Hepatocyte (in vitro differentiated cells): ENCODE results near the gene ANXA1. TPM values are rescaled to one million over a fixed set of nuclear protein-coding genes. Genes with fewer than 3 reads are reported as not detected.

Source experiments
- DNase-seq: peaks from one replicate; pipeline ENCODE4 v3.0.0-alpha.2; 2016; ENCODE audit warnings: low spot score
- H2AFZ ChIP-seq: fragments of 200-600 bp; sonication (generic); 2 replicates; pipeline ENCODE4 v1.6.0; 2016; ENCODE audit warnings: antibody characterized with exemption, mild to moderate bottlenecking
- H3K27ac ChIP-seq: fragments of 200-600 bp; sonication (generic); 2 replicates; pipeline ENCODE4 v1.5.1; 2016; ENCODE audit warnings: mild to moderate bottlenecking
- H3K27me3 ChIP-seq: fragments of 200-600 bp; sonication (generic); 2 replicates; pipeline ENCODE4 v1.6.1; 2016
- H3K36me3 ChIP-seq: fragments of 200-600 bp; sonication (generic); replicated peaks from 2 replicates; pipeline ENCODE4 v1.5.1; 2016; ENCODE audit warnings: low read depth; ENCODE audit not compliant: insufficient read depth
- H3K4me1 ChIP-seq: fragments of 200-600 bp; sonication (generic); 2 replicates; pipeline ENCODE4 v1.5.1; 2016; ENCODE audit warnings: mild to moderate bottlenecking, moderate library complexity; ENCODE audit not compliant: insufficient read depth
- H3K4me2 ChIP-seq: fragments of 200-600 bp; sonication (generic); 2 replicates; pipeline ENCODE4 v1.6.0; 2016
- H3K4me3 ChIP-seq: fragments of 200-600 bp; sonication (generic); 2 replicates; pipeline ENCODE4 v1.5.1; 2016; ENCODE audit warnings: mild to moderate bottlenecking
- H3K79me2 ChIP-seq: fragments of 200-600 bp; sonication (generic); 2 replicates; pipeline ENCODE4 v1.6.0; 2017; ENCODE audit warnings: mild to moderate bottlenecking
- H3K9me2 ChIP-seq: fragments of 200-600 bp; sonication (generic); replicated peaks from 2 replicates; pipeline ENCODE4 v1.6.0; 2017; ENCODE audit warnings: mild to moderate bottlenecking; ENCODE audit not compliant: insufficient read depth
- H3K9me3 ChIP-seq: fragments of 200-600 bp; sonication (generic); 2 replicates; pipeline ENCODE4 v1.5.1; 2016; ENCODE audit warnings: low read depth, mild to moderate bottlenecking
- H4K20me1 ChIP-seq: fragments of 200-600 bp; sonication (generic); 2 replicates; pipeline ENCODE4 v1.6.0; 2016; ENCODE audit warnings: mild to moderate bottlenecking; ENCODE audit not compliant: insufficient read depth, poor library complexity, severe bottlenecking
- CTCF ChIP-seq: fragments of 200-600 bp; sonication (generic); IDR thresholded peaks from 2 replicates; pipeline ENCODE4 v1.5.1; 2016; ENCODE audit warnings: antibody characterized with exemption, mild to moderate bottlenecking; ENCODE audit not compliant: poor library complexity
- EZH2 ChIP-seq: fragments of 200-600 bp; sonication (generic); IDR thresholded peaks from 2 replicates; pipeline ENCODE4 v1.6.1; 2016; ENCODE audit warnings: antibody characterized with exemption, mild to moderate bottlenecking, borderline replicate concordance
- EZH2phosphoT487 ChIP-seq: fragments of 200-600 bp; sonication (generic); IDR thresholded peaks from one replicate; pipeline ENCODE4 v1.6.1; 2018; ENCODE audit warnings: antibody characterized with exemption, mild to moderate bottlenecking, low read depth, moderate library complexity; ENCODE audit not compliant: unreplicated experiment, severe bottlenecking
- WGBS: methylation state at CpG from one replicate; pipeline ENCODE4 v1.1.6; 2016; ENCODE audit warnings: low lambda C conversion rate; ENCODE audit errors: missing lambda C conversion rate; 5-methylcytosine and 5-hydroxymethylcytosine counted together
- polyA plus RNA-seq: library from polyadenylated mRNA; unstranded; fragments of >200 nt; fragmentation: Nextera tagmentation; extraction: Ambion mirVana; gene quantifications from 2 replicates; pipeline ENCODE4 v1.2.1, GENCODE V29; 2016
- total RNA-seq: library from RNA; depleted of rRNA; stranded (reverse); fragments of >200 nt; gene quantifications from 2 replicates; pipeline ENCODE4 v1.2.3, GENCODE V29; 2014

ANXA1 gene
- total and polyA plus RNA-seq, 2 experiments from 2014 or later = 254 to 279 TPM

DNA sequence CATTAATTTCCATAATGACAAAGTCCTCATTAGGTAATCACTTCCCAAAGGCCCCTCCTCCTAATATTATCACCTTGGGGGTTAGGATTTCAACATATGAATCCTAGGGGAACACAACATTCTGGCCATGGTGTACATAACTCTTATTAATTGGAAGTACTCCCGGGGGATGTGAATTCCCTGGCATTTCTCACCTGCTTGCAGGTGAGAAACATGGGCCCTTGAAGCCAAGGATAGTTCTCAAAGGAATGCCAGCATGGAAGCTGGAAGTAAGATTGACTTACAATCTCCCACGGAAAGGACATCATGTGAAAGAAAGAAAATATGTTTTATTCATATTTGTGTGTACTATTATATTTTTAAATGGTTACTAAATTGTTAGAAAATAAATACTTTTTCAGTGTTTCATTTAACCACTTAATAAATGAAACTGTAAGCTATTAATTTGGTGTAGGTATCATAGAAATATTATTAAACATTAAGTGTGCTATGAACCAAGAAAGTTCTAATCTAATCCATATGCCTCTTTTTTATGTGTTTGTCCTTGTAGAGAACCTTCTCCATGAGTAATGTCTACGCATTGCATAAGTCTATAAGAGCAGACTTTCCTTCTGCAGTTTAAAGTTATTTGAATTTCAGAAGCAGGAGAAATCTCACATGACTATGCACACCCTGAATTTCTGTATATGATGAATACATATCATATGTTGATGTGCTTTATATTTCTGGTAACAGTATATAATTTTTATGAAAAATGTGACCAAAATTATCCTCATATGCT is 59.4 kb downstream of the ANXA1 start:
- TF ChIP-seq EZH2 (no peak), CTCF (no peak), EZH2phosphoT487 (no peak)

DNA sequence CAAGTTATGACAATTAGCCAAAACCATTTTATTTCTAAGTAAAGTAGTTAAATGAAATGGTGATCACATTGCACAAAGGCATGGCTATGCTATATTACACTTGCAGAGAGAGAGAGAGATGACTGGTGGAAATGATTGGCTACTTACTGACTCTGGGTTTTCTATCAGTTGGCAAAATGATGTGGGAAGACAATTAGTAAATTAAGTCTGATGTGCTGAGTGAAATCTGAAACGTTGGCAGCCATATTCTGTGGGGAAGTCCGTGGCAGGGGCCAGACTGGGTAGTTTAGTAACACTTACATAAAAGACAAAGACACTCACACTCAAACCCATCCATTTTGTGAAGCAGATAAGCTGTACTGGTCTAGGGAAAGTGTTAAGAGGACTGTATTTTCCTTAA is 61.6 kb downstream of the ANXA1 start:
- Histone ChIP-seq H3K79me2 (no peaks in the 10 kb centered on the region), H3K4me1 (no peaks in the 10 kb centered on the region), H3K36me3 (no peaks in the 10 kb centered on the region), H3K4me3 (no peak overlapping the region), H4K20me1 (no peaks in the 10 kb centered on the region), H3K27ac (no peak overlapping the region), H2AFZ (no peak overlapping the region), H3K9me2 (no peaks in the 10 kb centered on the region), H3K4me2 (no peak overlapping the region), H3K27me3 (no peaks in the 10 kb centered on the region), H3K9me3 (no peaks in the 10 kb centered on the region)
- TF ChIP-seq EZH2phosphoT487 (no peak), EZH2 (no peak), CTCF (no peak)
- no peak for DNase-seq
- 62% methylated on average over 2 of the region's 2 CpGs for WGBS

More for the DNA sequence above, 59.4 kb downstream of the ANXA1 start:
- Histone ChIP-seq H4K20me1 (no peaks in the 10 kb centered on the region), H3K9me3 (no peaks in the 10 kb centered on the region), H3K27me3 (no peaks in the 10 kb centered on the region), H3K79me2 (no peaks in the 10 kb centered on the region), H3K36me3 (no peaks in the 10 kb centered on the region), H3K4me3 (no peak overlapping the region), H3K4me1 (no peaks in the 10 kb centered on the region), H3K27ac (no peak overlapping the region), H3K9me2 (no peaks in the 10 kb centered on the region), H3K4me2 (no peak overlapping the region), H2AFZ (no peak overlapping the region)
- WGBS = 50% methylated on average over 3 of the region's 3 CpGs
- DNase-seq = no peak

DNA sequence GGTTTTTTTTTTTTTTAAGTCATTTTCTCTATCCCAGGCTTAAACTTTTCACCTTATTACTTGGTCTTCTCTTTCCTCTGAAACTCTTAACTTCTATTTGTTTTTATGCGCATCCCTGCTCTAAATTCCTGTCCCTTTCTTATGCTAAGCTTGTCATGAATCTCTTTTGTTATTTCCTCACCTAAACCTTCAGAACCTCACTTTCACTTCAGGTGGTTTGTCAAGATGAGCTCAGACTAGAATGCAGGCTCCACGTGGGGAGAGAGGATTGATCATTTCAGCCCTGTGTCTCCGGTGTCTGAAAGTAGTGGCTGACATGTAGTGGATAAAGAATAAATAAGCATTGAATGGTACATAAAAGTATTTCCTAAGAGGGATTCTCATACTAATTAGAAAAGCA is 63.6 kb downstream of the ANXA1 start:
- TF ChIP-seq CTCF (no peak), EZH2phosphoT487 (no peak), EZH2 (no peak)
- Histone ChIP-seq H3K4me3 (no peak overlapping the region), H3K4me1 (no peaks in the 10 kb centered on the region), H4K20me1 (no peaks in the 10 kb centered on the region), H3K27me3 (no peaks in the 10 kb centered on the region), H3K9me3 (no peaks in the 10 kb centered on the region), H2AFZ (no peak overlapping the region), H3K27ac (no peak overlapping the region), H3K79me2 (no peaks in the 10 kb centered on the region), H3K4me2 (no peak overlapping the region), H3K9me2 (no peaks in the 10 kb centered on the region), H3K36me3 (no peaks in the 10 kb centered on the region)
- no peak for DNase-seq
- 40% methylated on average over 3 of the region's 3 CpGs for WGBS
